Measurements from ENCODE around the gene ACTR1B. TPM values are rescaled to one million over a fixed set of nuclear protein-coding genes. Genes with fewer than 3 reads are reported as not detected.

ACTR1B gene
- total RNA-seq, 1 experiment from 2014 or later, result 37.1 TPM

Other genes starting within 250 kb of the ACTR1B start
- 2.9 and 14.1 TPM in 2 replicates for gene ANKRD36B, start 74.2 kb downstream of the ACTR1B start, total RNA-seq (2014; rRNA removed; shearing (Covaris generic); ENCODE audit: low replicate concordance)
- 151 and 541 TPM in 2 replicates for gene COX5B, start 18.0 kb downstream of the ACTR1B start, total RNA-seq (2014; rRNA removed; shearing (Covaris generic); ENCODE audit: low replicate concordance)
- gene C2orf92, start 5.7 kb upstream of the ACTR1B start, total RNA-seq (2014; rRNA removed; shearing (Covaris generic); ENCODE audit: low replicate concordance), result not detected in 2 replicates
- 6.6 TPM in 1 of 2 replicates, not detected in the other for gene ZAP70, start 49.5 kb upstream of the ACTR1B start, total RNA-seq (2014; rRNA removed; shearing (Covaris generic); ENCODE audit: low replicate concordance)